Activated CD4-positive, alpha-beta T cell treated with anti-CD3 and anti-CD28 coated beads, Interleukin-2, amount 10 ng/mL, durations not matched to agents 24 days and 14 days (primary cell): ENCODE data around the gene ELK3. TPM values are rescaled to one million over a fixed set of nuclear protein-coding genes. Genes with fewer than 3 reads are reported as not detected.

Experiments
- DNase-seq: peaks from one replicate; pipeline ENCODE4 v3.0.0; 2022
- H3K27ac Mint-ChIP-seq: one replicate; pipeline ENCODE4 v1.8.0; 2022; ENCODE audit warnings: mild to moderate bottlenecking, mixed read lengths
- H3K27me3 Mint-ChIP-seq: one replicate; pipeline ENCODE4 v1.8.0; 2022; ENCODE audit warnings: mixed read lengths
- H3K36me3 Mint-ChIP-seq: one replicate; pipeline ENCODE4 v1.8.0; 2022; ENCODE audit warnings: low read depth, mild to moderate bottlenecking, mixed read lengths
- H3K4me1 Mint-ChIP-seq: one replicate; pipeline ENCODE4 v1.8.0; 2021; ENCODE audit warnings: mixed read lengths
- H3K4me3 Mint-ChIP-seq: one replicate; pipeline ENCODE4 v1.8.0; 2022; ENCODE audit warnings: mild to moderate bottlenecking, moderate library complexity, mixed read lengths
- H3K9me3 Mint-ChIP-seq: one replicate; pipeline ENCODE4 v1.8.0; 2021; ENCODE audit warnings: mixed read lengths
- intact Hi-C: fragments of 100-400 bp; cut with micrococcal nuclease; formaldehyde crosslinking; loops from one replicate; pipeline ENCODE4 v1.15.1; 2023
- total RNA-seq: library from RNA; stranded (reverse); gene quantifications from 2 replicates; pipeline ENCODE4 v1.2.3, GENCODE V29; 2022

The ELK3 gene
- total RNA-seq, 1 donor from 2014 or later = 33.5 TPM

DNA sequence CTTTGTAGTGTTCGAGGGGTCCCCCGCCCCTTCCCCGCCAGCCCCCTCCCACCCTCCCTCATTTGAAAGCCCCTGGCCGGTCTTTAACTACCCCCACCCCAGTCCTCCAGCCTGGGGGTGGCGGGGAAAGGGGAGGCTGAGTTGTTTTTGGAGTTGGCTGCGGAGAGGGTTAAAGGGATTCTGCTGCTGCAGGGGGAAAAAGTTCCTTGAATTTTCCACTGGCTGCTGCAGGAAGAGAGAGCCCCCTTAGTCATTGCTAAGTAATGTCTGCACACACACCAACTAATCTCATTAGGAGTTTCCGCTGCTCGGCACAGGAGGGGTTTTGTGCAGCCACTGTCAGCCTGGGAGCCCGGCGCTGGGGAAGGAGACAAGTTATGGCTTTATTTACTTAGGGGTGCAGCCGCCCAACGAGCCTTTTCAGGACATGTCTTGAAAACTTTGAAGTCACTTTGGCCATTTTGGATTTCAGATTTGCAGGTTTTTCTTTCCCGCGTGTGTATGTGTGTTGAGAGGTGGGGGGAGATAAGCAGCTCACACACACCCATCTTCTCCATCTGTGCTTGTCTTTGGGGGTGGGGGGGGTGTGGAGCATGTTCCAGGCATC lies 1.8 kb downstream of the ELK3 start:
- H3K36me3 Mint-ChIP-seq = peaks cover 13% of the 10 kb centered on the region
- peaks cover 41% of the 10 kb centered on the region for H3K4me1 Mint-ChIP-seq
- peak; percentile 78 for DNase-seq
- H3K9me3 Mint-ChIP-seq = no peaks in the 10 kb centered on the region
- H3K27me3 Mint-ChIP-seq = no peaks in the 10 kb centered on the region
- peak overlapping the region; percentile 94 for H3K4me3 Mint-ChIP-seq
- intact Hi-C loops = loop anchor here (1.0 to 10.0 kb wide), 13 partner anchors 16 to 979 kb away; partner anchors contain the start of genes CFAP54, FGD6, LTA4H and NEDD1
- H3K27ac Mint-ChIP-seq = peak overlapping the region; percentile 97

DNA sequence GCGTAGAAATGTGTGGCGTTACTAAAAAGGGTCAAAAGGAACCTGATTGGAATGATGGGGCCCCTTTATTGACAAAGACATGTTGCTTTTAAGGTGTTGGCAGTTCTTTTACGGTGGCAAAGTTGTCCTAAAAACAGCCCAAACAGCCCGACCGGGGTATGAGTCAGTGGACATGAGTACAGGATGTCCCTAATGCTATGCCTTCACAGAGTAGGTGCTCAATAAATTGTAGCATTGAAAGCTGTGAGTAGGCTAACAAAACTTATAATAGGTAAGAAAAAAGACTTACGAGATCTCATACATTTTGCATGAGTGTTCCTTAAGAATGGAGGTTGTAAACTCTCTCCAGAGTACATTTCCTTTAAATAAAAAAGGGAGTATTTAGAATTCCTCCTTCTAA lies 2.6 kb downstream of the ELK3 start:
- Mint-ChIP-seq H3K27ac (peak overlapping the region; percentile 97), H3K9me3 (no peaks in the 10 kb centered on the region), H3K27me3 (no peaks in the 10 kb centered on the region), H3K36me3 (peaks cover 14% of the 10 kb centered on the region), H3K4me3 (peak overlapping the region; percentile 94), H3K4me1 (peaks cover 45% of the 10 kb centered on the region)
- no peak for DNase-seq
- intact Hi-C loops = loop anchor here (1.0 to 10.0 kb wide), 8 partner anchors 16 to 979 kb away; partner anchors contain the start of genes CFAP54, FGD6, NEDD1 and SNRPF

DNA sequence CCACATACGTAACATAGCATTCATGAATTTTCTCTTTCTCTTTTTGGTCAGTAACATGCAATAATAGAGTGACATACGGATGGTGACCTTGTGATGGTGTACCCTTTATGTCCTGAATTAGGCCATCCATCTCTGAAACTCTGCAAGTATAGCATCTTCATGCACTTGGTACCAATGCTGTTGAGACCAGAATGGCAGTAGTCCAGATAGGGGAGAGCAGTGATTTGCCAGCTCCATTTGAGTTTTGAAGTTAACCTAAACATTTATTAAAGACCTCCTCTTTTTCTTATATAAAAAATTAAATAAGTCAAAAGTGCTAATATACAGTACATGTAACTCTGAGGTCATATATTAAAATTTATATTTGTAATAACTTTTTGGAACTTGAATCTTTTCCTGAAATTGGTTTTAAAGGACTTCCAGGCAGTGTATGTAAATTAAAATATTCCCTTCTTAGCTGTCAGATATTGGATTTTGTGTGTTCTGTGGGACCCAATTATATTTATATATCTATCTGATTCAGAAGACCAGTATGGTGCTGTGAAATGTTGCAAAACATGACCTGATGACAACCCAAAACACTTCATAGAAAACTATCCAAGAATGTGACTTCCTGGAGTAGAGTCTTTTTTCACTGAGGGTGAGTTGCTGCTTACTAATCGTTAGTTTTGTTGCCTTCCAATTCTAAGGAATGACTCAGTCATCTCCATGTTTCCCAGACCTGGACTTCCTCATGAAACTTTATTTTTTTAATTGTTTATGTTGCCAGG lies 3.5 kb downstream of the ELK3 start:
- Mint-ChIP-seq H3K36me3 (peaks cover 20% of the 10 kb centered on the region), H3K9me3 (no peaks in the 10 kb centered on the region), H3K4me1 (peaks cover 51% of the 10 kb centered on the region), H3K27me3 (no peaks in the 10 kb centered on the region), H3K4me3 (peak overlapping the region; percentile 42), H3K27ac (peak overlapping the region; percentile 60)
- DNase-seq = no peak
- intact Hi-C loops = loop anchor here (5.0 to 10.0 kb wide), 7 partner anchors 135 to 980 kb away; partner anchors contain the start of genes CFAP54, FGD6, NEDD1 and SNRPF

DNA sequence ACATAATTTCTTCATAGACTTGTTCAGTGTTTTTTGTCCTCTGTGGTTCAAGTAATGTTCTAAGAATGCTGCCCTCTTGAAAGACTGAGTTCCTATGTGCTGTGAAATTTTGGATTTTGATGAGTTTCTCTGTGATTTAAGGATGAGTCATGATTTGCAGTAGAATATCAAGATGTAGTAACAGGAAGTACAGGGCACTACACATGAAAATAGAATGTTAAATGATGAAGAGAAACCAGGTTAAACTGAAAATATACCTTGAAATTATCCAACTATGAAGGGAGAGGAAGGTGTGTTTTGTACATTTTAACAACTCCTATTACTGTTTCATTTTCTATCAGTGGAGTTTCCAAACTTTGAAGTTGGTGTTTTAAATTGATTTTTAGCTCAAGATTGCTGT lies 4.8 kb downstream of the ELK3 start:
- intact Hi-C loops = loop anchor here (1.0 to 10.0 kb wide), 8 partner anchors 11 to 982 kb away; partner anchors contain the start of genes CFAP54, FGD6, NEDD1 and SNRPF
- Mint-ChIP-seq H3K27me3 (no peaks in the 10 kb centered on the region), H3K36me3 (peaks cover 28% of the 10 kb centered on the region), H3K4me1 (peaks cover 49% of the 10 kb centered on the region), H3K4me3 (peak overlapping the region; percentile 48), H3K9me3 (no peaks in the 10 kb centered on the region), H3K27ac (peak overlapping the region; percentile 73)
- no peak for DNase-seq

DNA sequence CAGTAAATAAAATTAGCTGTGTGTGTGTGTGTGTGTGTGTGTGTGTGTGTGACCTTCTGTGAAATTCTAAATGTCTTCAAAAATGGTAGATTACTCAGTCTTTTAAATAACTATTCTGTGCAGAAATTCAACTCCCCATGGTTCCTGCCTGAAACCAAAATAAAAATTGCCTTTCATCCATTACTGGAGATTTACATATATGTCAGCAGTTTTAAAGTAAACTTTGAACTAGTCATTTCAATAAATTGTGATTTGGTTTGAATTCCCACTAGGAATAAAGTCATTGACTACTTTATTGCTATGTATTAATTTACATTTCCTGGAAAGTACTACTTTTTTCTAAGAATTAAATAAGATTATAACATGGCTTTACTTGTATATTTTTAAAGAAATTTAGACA lies 5.3 kb downstream of the ELK3 start:
- DNase-seq = no peak
- Mint-ChIP-seq H3K36me3 (peaks cover 30% of the 10 kb centered on the region), H3K4me3 (peak overlapping the region; percentile 48), H3K4me1 (peaks cover 50% of the 10 kb centered on the region), H3K9me3 (no peaks in the 10 kb centered on the region), H3K27ac (peak overlapping the region; percentile 73), H3K27me3 (no peaks in the 10 kb centered on the region)
- intact Hi-C loops = loop anchor here (1.0 to 10.0 kb wide), 8 partner anchors 11 to 982 kb away; partner anchors contain the start of genes CFAP54, FGD6, NEDD1 and SNRPF

DNA sequence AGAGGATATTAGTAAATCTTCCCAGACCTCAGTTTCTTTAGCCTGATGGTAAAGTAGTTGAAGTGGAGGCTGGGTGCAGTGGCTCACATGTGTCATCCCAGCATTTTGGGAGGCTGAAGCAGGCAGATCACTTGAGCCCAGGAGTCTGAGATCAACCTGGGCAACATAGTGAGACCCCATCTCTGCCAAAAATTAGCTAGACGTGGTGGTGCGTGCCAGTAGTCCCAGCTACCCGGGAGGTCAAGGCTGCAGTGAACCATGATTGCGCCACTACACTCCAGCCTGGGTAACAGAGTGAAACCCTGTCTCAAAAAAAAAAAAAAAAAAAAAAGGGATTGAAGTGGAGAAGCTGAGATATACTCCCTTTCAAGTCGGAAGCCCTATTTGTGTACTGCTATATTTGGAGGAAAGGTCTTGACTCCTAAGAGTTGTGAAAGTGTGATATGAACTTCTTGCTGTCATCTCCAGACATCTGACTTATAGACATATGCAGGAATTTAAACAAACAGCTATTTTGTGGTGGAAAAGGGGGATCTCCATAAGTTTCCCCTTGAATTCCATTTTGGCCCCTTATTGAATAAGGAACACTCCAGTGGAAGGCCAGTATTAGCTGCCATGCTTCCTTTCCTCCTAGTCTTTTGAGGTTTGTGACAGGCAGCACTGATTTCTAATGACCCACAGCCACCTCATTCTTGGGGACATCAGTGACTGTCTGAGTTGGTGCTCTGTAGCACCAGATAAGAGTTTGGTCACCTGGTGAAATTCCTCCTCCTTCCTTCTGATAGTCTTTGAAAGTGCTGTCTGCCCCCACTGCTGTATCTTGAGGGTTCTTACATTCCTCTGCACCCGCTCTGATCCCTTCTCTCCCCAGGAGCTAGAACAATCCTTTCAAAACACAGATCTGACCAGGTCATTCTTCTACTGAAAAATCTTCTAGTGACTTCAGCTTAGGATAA lies 7.4 kb downstream of the ELK3 start:
- Mint-ChIP-seq H3K27me3 (no peaks in the 10 kb centered on the region), H3K4me3 (no peak overlapping the region), H3K4me1 (peaks cover 63% of the 10 kb centered on the region), H3K9me3 (no peaks in the 10 kb centered on the region), H3K36me3 (peaks cover 41% of the 10 kb centered on the region), H3K27ac (no peak overlapping the region)
- intact Hi-C loops = no loop called here
- no peak for DNase-seq

DNA sequence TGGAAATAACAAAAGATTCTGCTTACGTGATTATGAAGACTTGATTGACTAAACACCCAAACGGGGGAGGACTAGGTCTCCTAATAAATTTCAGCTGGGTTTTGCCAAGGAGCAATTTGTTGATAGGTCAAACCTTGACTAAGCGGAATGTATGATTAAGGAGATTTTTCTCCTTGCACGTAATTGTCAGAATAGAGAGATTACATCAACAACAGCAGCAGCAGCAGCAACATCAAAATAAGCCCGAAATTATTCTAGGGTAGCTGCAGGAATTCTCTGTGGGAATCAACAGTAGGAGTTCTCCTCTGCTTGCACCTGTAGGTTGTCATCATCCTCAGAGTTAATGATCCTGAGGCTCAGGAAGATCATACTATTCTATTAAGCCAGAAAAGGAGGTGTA lies 10.2 kb downstream of the ELK3 start:
- H3K36me3 Mint-ChIP-seq = peaks cover 43% of the 10 kb centered on the region
- no peak for DNase-seq
- no peaks in the 10 kb centered on the region for H3K27me3 Mint-ChIP-seq
- H3K4me1 Mint-ChIP-seq = peaks cover 68% of the 10 kb centered on the region
- H3K27ac Mint-ChIP-seq = no peak overlapping the region
- no peak overlapping the region for H3K4me3 Mint-ChIP-seq
- intact Hi-C loops = no loop called here
- H3K9me3 Mint-ChIP-seq = no peaks in the 10 kb centered on the region

DNA sequence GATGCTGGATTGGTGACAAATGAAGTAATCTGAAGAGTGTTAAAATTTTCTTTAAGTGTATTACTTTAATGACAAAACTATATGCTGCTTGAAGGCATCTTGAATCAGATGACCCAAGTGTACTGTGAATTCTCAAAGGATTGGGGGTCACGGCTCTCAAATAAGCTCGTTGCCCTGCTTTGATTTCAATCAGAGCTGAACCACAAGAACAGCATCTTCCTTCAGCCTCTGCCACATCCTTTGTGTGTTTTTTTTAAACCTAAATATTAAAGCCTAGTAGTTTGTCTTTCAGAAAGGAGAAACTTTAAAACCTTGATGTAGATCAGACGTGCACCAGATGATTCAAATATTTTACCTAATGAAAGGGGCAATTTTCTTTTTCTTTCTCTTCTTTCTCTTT lies 11.7 kb downstream of the ELK3 start:
- DNase-seq = no peak
- no peaks in the 10 kb centered on the region for H3K27me3 Mint-ChIP-seq

DNA sequence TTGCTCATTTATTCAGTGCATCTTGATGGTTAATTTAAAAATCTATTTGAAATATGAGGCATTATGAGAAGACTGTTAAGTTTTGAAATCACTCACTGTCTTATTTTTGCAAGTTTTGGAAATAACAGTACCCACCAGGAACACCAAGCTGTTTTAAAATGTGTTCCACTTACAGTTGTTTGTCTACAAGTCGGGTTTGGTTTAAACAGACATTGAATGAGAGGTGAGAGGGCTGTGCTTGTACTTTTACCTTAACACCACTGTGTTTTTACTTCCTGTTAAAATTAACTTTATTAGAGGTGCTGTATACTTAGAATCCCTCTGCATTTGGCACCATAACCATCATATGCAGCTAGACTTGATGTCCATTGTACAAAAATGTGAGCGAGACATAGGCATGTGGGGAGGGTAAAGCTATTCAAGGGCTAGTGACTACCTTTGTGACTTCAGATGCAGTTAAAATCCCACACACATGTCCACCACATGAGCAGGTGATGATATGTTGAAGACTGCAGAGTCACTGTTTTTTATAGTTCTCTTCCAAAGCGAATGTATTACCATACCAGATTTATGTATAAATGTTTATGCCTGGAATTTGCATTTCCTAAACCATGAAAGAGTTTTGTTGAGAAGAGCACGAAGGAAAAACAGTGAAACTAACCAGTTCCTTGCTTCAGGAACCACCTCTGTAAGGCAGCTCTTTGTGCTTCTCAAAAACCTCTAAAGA lies 12.9 kb downstream of the ELK3 start:
- Mint-ChIP-seq H3K4me3 (peak overlapping the region; percentile 20), H3K9me3 (no peaks in the 10 kb centered on the region), H3K36me3 (peaks cover 46% of the 10 kb centered on the region), H3K4me1 (peaks cover 74% of the 10 kb centered on the region), H3K27ac (peak overlapping the region; percentile 65), H3K27me3 (no peaks in the 10 kb centered on the region)
- intact Hi-C loops = no loop called here
- no peak for DNase-seq

More for the DNA sequence above, 11.7 kb downstream of the ELK3 start:
- Mint-ChIP-seq H3K4me3 (peak overlapping the region; percentile 48), H3K27ac (no peak overlapping the region), H3K9me3 (no peaks in the 10 kb centered on the region), H3K4me1 (peaks cover 74% of the 10 kb centered on the region), H3K36me3 (peaks cover 47% of the 10 kb centered on the region)
- intact Hi-C loops = no loop called here

DNA sequence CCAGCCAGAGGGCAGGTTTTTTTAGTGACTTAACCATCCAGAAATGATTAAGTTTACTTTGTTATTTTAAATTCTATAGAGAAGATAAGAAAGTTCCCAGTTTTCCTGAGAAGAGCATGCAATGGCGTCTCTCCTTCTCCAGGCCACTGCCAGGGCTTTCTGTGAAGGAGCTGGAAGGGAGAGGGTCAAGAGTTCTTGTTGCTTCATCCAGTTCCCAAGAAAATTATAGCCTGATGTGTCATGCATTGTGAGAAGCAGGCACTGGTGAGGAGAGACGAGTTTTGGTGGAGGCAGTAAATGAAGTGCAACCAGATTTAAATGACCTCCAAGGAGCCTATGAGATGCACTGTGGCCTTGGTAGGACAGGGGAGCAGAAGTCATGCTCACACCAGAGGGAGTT lies 14.2 kb downstream of the ELK3 start:
- no peak for DNase-seq
- H3K27ac Mint-ChIP-seq = peak overlapping the region; percentile 65
- H3K4me1 Mint-ChIP-seq = peaks cover 83% of the 10 kb centered on the region
- H3K9me3 Mint-ChIP-seq = no peaks in the 10 kb centered on the region
- H3K4me3 Mint-ChIP-seq = peak overlapping the region; percentile 86
- peaks cover 45% of the 10 kb centered on the region for H3K36me3 Mint-ChIP-seq
- H3K27me3 Mint-ChIP-seq = no peaks in the 10 kb centered on the region
- intact Hi-C loops = no loop called here

DNA sequence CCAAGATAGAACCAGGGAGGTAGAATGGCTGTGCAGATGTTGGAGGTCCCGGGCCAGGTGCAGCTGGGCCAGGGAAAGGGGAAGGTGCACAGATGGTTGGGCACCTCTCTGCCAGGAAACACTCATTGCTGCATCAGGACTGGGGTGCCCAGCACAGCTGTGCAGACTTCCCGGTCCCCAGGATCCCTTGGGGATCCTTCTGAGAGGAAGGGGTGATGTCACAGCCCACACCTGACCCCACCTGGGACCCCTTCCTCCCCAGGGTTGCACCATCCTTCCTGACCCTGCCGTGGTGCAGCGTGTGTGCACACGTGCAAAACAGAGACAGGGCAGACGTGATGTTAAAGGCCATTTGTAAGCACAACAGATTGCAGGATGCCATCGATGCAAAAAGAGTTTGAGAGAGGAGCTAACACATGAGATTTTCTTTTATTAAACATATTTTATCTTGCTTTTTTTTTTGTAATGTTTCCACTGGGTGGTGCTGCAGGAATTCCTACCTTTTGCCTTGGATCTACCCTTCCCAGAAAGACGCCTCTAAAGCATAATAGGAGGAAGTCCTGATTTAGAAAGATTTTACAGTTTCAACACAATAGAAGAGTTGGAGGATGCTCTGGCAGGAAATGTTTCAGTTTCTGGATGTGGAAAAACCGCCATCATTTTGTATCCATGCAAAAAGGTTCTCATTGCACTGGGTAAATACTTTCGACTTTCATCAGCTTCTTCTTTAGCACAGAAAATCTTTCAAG lies 14.8 kb downstream of the ELK3 start:
- H3K27me3 Mint-ChIP-seq = no peaks in the 10 kb centered on the region
- H3K27ac Mint-ChIP-seq = peak overlapping the region; percentile 65
- peaks cover 46% of the 10 kb centered on the region for H3K36me3 Mint-ChIP-seq
- peak overlapping the region; percentile 86 for H3K4me3 Mint-ChIP-seq
- H3K9me3 Mint-ChIP-seq = no peaks in the 10 kb centered on the region
- H3K4me1 Mint-ChIP-seq = peaks cover 87% of the 10 kb centered on the region
- intact Hi-C loops = no loop called here
- no peak for DNase-seq

DNA sequence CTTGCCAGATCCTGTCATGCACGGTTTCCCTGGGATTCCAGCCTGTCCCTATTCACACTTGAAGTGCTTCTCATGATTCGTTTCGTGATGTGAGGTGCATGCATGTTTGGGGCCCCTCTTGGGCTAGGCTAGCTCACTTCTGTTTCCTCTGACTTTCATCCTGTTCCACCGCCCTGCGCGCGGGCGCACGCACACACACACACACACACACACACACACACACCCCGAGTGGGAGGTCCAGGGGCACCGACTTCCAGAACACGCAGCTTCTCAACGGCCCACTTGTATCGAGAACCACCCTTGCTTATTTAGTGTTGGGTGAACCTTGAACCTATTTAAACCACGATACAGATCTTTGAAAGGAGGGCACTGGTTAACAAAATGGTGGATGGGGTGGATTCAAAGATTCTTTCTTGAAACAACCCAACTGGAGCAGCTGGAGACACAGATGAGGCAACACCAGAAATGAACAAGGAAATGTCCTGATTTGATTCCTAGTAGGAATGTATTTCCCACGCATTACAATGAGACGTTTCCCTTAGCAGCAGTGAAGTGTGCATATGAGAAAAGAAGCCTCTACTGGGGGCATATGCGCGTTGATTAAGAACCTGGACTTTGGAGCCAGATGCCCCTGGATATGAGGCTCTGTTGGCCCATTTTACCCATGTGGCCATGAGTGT lies 16.3 kb downstream of the ELK3 start:
- Mint-ChIP-seq H3K27ac (peak overlapping the region; percentile 96), H3K27me3 (no peaks in the 10 kb centered on the region), H3K4me1 (peaks cover 81% of the 10 kb centered on the region), H3K4me3 (peak overlapping the region; percentile 86), H3K36me3 (peaks cover 43% of the 10 kb centered on the region), H3K9me3 (no peaks in the 10 kb centered on the region)
- peak; percentile 84 for DNase-seq
- intact Hi-C loops = loop anchor here (1.0 to 10.0 kb wide), 2 partner anchors 11 to 266 kb away; partner anchors contain the start of genes AMDHD1 and CCDC38
